A673 (cell line): ENCODE results near the gene CACHD1.

Experiments
- CTCF ChIP-seq: fragments of 300-800, 200-600 bp; sonication (generic); conservative IDR thresholded peaks from 2 replicates; pipeline ENCODE4 v1.5.1; 2017; ENCODE audit warnings: low read depth, mild to moderate bottlenecking, antibody characterized with exemption, low read length, moderate library complexity, mixed read lengths
- EZH2 ChIP-seq: fragments of 200-600 bp; sonication (generic); IDR thresholded peaks from 2 replicates; pipeline ENCODE4 v1.6.1; 2017; ENCODE audit warnings: borderline replicate concordance, low read depth, mild to moderate bottlenecking, mixed read lengths, antibody characterized with exemption, low read length; ENCODE audit not compliant: poor library complexity, severe bottlenecking

DNA sequence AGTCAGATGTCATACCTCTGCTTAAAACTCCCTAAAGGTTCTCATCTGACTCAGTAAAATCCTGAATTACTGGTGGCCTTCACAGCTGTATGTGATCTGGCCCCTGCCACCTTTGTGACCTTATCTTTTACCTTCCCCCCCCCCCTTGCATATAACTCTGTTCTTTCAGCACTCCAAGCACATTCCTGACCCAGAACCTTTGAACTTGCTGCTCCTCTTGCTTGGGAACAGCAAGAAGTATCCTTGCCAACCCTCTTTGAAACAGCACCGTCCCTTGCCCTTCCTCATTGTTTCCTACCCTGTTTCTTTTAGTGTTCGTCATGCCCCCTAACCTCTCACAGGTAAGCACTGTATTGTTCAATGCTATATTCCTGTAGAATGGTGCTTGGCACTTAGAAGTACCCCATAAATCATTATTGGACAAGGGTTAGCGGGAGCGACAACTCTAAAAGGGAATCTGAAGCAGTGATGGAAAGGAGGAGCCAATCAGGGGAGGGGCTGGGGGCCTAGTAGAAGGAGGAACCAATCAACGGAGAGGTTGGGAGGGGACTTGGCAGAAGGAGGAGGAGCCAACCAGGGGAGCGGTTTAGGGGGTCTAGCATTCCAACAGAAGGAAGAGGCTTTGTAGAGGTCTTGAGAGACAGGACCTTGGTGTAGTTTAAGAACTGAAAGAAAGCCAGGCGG lies 13.9 kb downstream of the CACHD1 start:
- no peak for TF ChIP-seq CTCF
- TF ChIP-seq EZH2: no peak
